ENCODE data around the gene F11R. TPM values are rescaled to one million over a fixed set of nuclear protein-coding genes. Genes with fewer than 3 reads are reported as not detected.

Gene F11R
- total and polyA plus RNA-seq, 10 of the 15 experiments (the other 5 are each of a cell fraction or from before 2014, with no cell fraction given) = 15.3 to 80.9 (median 24.3) TPM

DNA sequence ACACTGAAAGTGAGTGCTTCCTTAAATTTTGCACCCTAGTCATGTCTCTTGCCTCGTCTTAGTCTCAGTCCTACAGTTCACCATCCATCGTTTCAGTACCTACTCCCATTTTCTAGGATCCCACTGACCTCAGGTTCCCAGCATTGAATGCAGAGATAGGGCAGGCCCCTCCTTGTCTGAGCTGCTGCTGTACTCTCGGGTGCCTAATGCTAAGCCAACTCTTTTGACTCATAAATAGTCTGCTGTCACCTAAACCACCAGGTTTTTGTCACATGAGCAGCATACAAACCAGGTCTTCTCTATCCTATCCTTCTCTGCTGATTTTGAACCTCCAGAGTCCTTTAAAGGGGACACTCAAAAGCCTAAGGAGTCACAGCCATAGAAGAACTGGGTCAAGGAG is 45.7 kb upstream of the F11R start:
- H3K27ac ChIP-seq (ENCODE audit: control insufficient read depth, insufficient read depth) = peak overlapping the region; percentile 59
- ChIA-PET CTCF (interaction anchor here (1.9 to 8.6 kb wide), 3 partner anchors 20 to 30 kb away, joined by 6 to 111 read pairs (median 84); partner anchors contain the start of genes KLHDC9 and TSTD1), RAD21 (ENCODE audit: unreplicated experiment) (interaction anchor here (7.1 kb wide), 1 partner anchor 21 kb away, joined by 107 read pairs; the partner anchor contains the start of gene USF1), POLR2A (interaction anchor here (2.3 to 6.8 kb wide), 2 partner anchors 21 to 45 kb away, joined by 7 to 139 read pairs; partner anchors contain the start of genes F11R and USF1), SMC1A (ENCODE audit: uncharacterized antibody, unreplicated experiment) (interaction anchor here (0.9 to 9.0 kb wide), 3 partner anchors 20 to 29 kb away, joined by 3 to 134 read pairs (median 110); partner anchors contain the start of genes KLHDC9 and USF1)
- intact Hi-C loops (cut with micrococcal nuclease; ENCODE audit: unreplicated experiment) = no loop called here
- peak overlapping the region; percentile 71 for H3K4me2 ChIP-seq (ENCODE audit: control insufficient read depth, insufficient read depth)
- H3K9me3 ChIP-seq (replicated peaks; ENCODE audit: control insufficient read depth, insufficient read depth, low read length) = no peaks in the 10 kb centered on the region
- BruUV-seq (replicated peaks) = no TSS peak
- peak overlapping the region; percentile 74 for H3K4me3 ChIP-seq
- peaks cover 20% of the 10 kb centered on the region for H3K4me1 ChIP-seq (ENCODE audit: control insufficient read depth, insufficient read depth, low read length)
- in situ Hi-C loops (cut with MboI) = no loop called here
- 24% methylated on average over 3 of the region's 3 CpGs for WGBS (ENCODE audit: insufficient coverage, insufficient replicate concordance, low lambda C conversion rate, missing lambda C conversion rate)
- DNase-seq (ENCODE audit: low read depth, low spot score) = no peak
- peak overlapping the region; percentile 55; the same call in 1 of the 2 replicates for H3K9ac ChIP-seq (ENCODE audit: control insufficient read depth, insufficient read depth, low read length)
- peaks cover 11% of the 10 kb centered on the region; the same call in 1 of the 2 replicates for H4K20me1 ChIP-seq (ENCODE audit: control insufficient read depth, insufficient read depth)
- no peak for FAIRE-seq
- no peak for ATAC-seq
- H2AFZ ChIP-seq (ENCODE audit: control insufficient read depth, low read depth, low read length) = no peak overlapping the region
- no peaks in the 10 kb centered on the region for H3K27me3 ChIP-seq (replicated peaks in 1 of 2; ENCODE audit: control insufficient read depth in 2 of 2, insufficient read depth in 2 of 2, low read length in 1 of 2)
- H3K79me2 ChIP-seq (ENCODE audit: control insufficient read depth, insufficient read depth, low read length) = peaks cover 64% of the 10 kb centered on the region
- peaks cover 0 to 9% of the 10 kb centered on the region in 2 experiments; a peak in 1 of 4 replicates for H3K36me3 ChIP-seq (ENCODE audit: control insufficient read depth in 2 of 2, insufficient read depth in 2 of 2, low read length in 1 of 2)
- TF ChIP-seq CREM (IDR thresholded peaks at IDR 0.05; ENCODE audit: low read depth) (no peak), EZH2 (IDR thresholded peaks at IDR 0.05; ENCODE audit: borderline replicate concordance, control insufficient read depth, low read depth, low read length) (no peak), IKZF2 (IDR thresholded peaks at IDR 0.05) (no peak), ZNF207 (IDR thresholded peaks at IDR 0.05; ENCODE audit: borderline replicate concordance) (no peak), MYC (IDR thresholded peaks at IDR 0.05; ENCODE audit: insufficient read depth, insufficient read length, insufficient replicate concordance, low read length, severe bottlenecking) (no peak), RUNX3 (IDR thresholded peaks at IDR 0.05; ENCODE audit: low read length) (0 out of 2 replicates have a peak, but pooled peaks have one; percentile 6), ZNF274 (IDR thresholded peaks at IDR 0.05; ENCODE audit: insufficient read depth, insufficient read length) (no peak), MTA2 (IDR thresholded peaks at IDR 0.05; ENCODE audit: low read depth) (no peak), NR2F1 (conservative IDR thresholded peaks at IDR 0.05) (no peak), POU2F2 (IDR thresholded peaks at IDR 0.05; ENCODE audit: borderline replicate concordance, low read depth, low read length) (no peak), SMAD5 (IDR thresholded peaks at IDR 0.05; ENCODE audit: low read depth) (no peak), SREBF1 (IDR thresholded peaks at IDR 0.05; ENCODE audit: low read length) (no peak), SREBF2 (IDR thresholded peaks at IDR 0.05; ENCODE audit: low read length) (no peak), IKZF1 (conservative IDR thresholded peaks at IDR 0.05) (no peak), BHLHE40 (IDR thresholded peaks at IDR 0.05; ENCODE audit: borderline replicate concordance in 1 of 2, low read depth in 2 of 2, low read length in 1 of 2) (peak in 1 of 2 experiments; percentile 28; a peak in 1 of 4 replicates), EP300 (IDR thresholded peaks at IDR 0.05; ENCODE audit: borderline replicate concordance in 1 of 2, control insufficient read depth in 1 of 2, low read depth in 2 of 2, low read length in 2 of 2) (no peak), RB1 (IDR thresholded peaks at IDR 0.05; ENCODE audit: borderline replicate concordance) (no peak), MTA3 (IDR thresholded peaks at IDR 0.05; ENCODE audit: borderline replicate concordance, low read length) (no peak), SUZ12 (IDR thresholded peaks at IDR 0.05; ENCODE audit: unreplicated experiment) (no peak), SUPT20H (IDR thresholded peaks at IDR 0.05; ENCODE audit: borderline replicate concordance, control insufficient read depth, low read depth, low read length) (no peak), NFXL1 (IDR thresholded peaks at IDR 0.05; ENCODE audit: borderline replicate concordance) (no peak), CBX5 (IDR thresholded peaks at IDR 0.05; ENCODE audit: low read depth) (no peak), WRNIP1 (IDR thresholded peaks at IDR 0.05; ENCODE audit: borderline replicate concordance, low read depth, low read length) (no peak), ZNF384 (IDR thresholded peaks at IDR 0.05; ENCODE audit: borderline replicate concordance, low read depth, low read length) (peak; percentile 50; the same call in 1 of the 2 replicates), NR2C1 (IDR thresholded peaks at IDR 0.05) (no peak)
- TF ChIP-seq, protein P1, sequence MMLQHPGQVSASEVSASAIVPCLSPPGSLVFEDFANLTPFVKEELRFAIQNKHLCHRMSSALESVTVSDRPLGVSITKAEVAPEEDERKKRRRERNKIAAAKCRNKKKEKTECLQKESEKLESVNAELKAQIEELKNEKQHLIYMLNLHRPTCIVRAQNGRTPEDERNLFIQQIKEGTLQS (IDR thresholded peaks at IDR 0.05; ENCODE audit: borderline replicate concordance, extremely low read depth, low read depth, low read length) = no peak

All from GM12878 (cell line).